Left ventricle myocardium inferior (tissue), 1 donor: ENCODE data around the gene GIMAP2. TPM values are rescaled to one million over a fixed set of nuclear protein-coding genes. Genes with fewer than 3 reads are reported as not detected.

Source experiments
- DNase-seq: peaks from one replicate; pipeline ENCODE4 v3.0.0-alpha.2; 2020
- H3K27ac ChIP-seq: fragments of 200-600 bp; replicated peaks from 2 replicates; pipeline ENCODE4 v1.8.0; 2021
- H3K27me3 ChIP-seq: fragments of 200-600 bp; 2 replicates; pipeline ENCODE4 v1.8.0; 2021; ENCODE audit warnings: low read depth
- H3K36me3 ChIP-seq: fragments of 200-600 bp; 2 replicates; pipeline ENCODE4 v1.8.0; 2021
- H3K4me1 ChIP-seq: fragments of 200-600 bp; 2 replicates; pipeline ENCODE4 v1.8.0; 2021
- H3K4me3 ChIP-seq: fragments of 200-600 bp; 2 replicates; pipeline ENCODE4 v1.8.0; 2021; ENCODE audit warnings: mild to moderate bottlenecking, moderate library complexity
- H3K9me3 ChIP-seq: fragments of 200-600 bp; replicated peaks from 2 replicates; pipeline ENCODE4 v1.8.0; 2021
- CTCF ChIP-seq: fragments of 200-600 bp; IDR thresholded peaks from 2 replicates; pipeline ENCODE4 v1.8.0; 2021; ENCODE audit warnings: antibody characterized with exemption, mild to moderate bottlenecking, borderline replicate concordance
- intact Hi-C: fragments of 100-400 bp; cut with micrococcal nuclease; formaldehyde crosslinking; loops from one replicate; pipeline ENCODE4 v1.11.0; 2022
- total RNA-seq: library from RNA; stranded (reverse); fragmentation: NEBNext Ultra II Directional; extraction: Animal tissue kit (Norgen Biotek cat#: 25700); gene quantifications from one replicate; pipeline ENCODE4 v1.2.1, GENCODE V29; 2021
- donor health status: DM: no; HTN: yes; CAD: no; lungs with severe emphysema.

The GIMAP2 gene
- total RNA-seq, 1 donor from 2014 or later = 5.0 TPM

DNA sequence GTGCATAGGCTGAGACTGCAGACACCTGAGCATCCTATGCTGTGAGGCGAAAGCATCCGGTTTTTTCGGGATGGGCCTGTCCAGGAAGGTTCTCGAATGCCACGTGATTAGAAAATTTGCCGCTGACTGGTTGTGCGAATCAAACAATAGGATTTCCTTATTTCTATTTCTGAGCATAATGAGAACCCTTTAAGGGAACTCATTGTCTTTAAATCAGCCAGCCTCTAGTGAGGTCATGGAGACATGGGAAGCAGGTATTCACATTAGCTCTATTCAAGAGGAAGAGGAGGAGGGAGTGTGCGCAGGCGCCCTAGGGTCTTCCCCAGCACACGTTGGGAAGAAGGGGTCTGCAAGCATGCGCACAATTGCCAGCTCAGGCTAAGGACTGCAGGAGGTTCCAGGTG lies 36.5 kb downstream of the GIMAP2 start:
- Histone ChIP-seq H3K4me1 (peaks cover 40% of the 10 kb centered on the region), H3K27ac (peak overlapping the region; percentile 91), H3K27me3 (no peaks in the 10 kb centered on the region), H3K36me3 (peaks cover 33% of the 10 kb centered on the region), H3K9me3 (peaks cover 11% of the 10 kb centered on the region), H3K4me3 (peak overlapping the region; percentile 49)
- intact Hi-C loops = no loop called here
- no peak for DNase-seq
- no peak for TF ChIP-seq CTCF

DNA sequence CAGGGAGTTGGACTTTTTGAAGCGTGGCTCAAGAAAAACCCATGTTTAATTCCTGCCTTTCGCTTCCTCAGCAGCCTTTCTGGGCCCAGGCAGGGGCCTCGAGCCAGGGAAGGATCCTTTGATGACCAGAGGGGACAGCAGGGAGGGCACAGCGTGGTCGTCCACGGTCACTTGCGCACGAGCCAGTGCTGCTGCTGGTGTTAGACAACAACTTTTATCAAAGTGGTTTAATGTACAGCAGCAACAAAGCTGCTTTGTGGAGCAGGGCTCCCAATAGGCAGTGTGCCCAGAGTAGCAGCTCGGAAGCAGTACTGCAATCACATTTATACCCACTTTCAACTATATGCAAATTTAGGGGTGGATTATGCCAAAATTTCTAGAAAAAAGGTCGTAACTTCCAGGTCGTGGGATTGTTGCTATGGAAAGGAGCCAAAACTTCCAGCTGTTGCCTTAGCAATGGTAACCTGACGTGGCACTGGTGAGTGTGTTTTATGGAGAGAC lies 37.0 kb downstream of the GIMAP2 start:
- Histone ChIP-seq H3K4me3 (peak overlapping the region; percentile 49), H3K27me3 (no peaks in the 10 kb centered on the region), H3K4me1 (peaks cover 40% of the 10 kb centered on the region), H3K27ac (peak overlapping the region; percentile 91), H3K9me3 (peaks cover 14% of the 10 kb centered on the region), H3K36me3 (peaks cover 33% of the 10 kb centered on the region)
- intact Hi-C loops = no loop called here
- no peak for TF ChIP-seq CTCF
- DNase-seq = no peak

GRCh38 chr7:150723467-150723866 lies 38.0 kb downstream of the GIMAP2 start:
- Histone ChIP-seq H3K27me3 (no peaks in the 10 kb centered on the region), H3K4me1 (peaks cover 40% of the 10 kb centered on the region), H3K27ac (no peak overlapping the region), H3K36me3 (peaks cover 33% of the 10 kb centered on the region), H3K9me3 (peaks cover 24% of the 10 kb centered on the region), H3K4me3 (peak overlapping the region; percentile 49)
- TF ChIP-seq CTCF = no peak
- intact Hi-C loops = no loop called here
- no peak for DNase-seq

- TF ChIP-seq CTCF = no peak
- H3K36me3 ChIP-seq = peaks cover 3% of the 10 kb centered on the region
- intact Hi-C loops = no loop called here
- no peak overlapping the region for H3K27ac ChIP-seq
- peaks cover 14% of the 10 kb centered on the region for H3K4me1 ChIP-seq
- no peak overlapping the region for H3K4me3 ChIP-seq
- peaks cover 34% of the 10 kb centered on the region for H3K9me3 ChIP-seq
- DNase-seq = no peak
- no peaks in the 10 kb centered on the region for H3K27me3 ChIP-seq
These were observed 41.9 kb downstream of the GIMAP2 start for GRCh38 chr7:150727381-150727780.

GRCh38 chr7:150728011-150728410 lies 42.5 kb downstream of the GIMAP2 start:
- no peak overlapping the region for H3K4me3 ChIP-seq
- H3K27ac ChIP-seq = no peak overlapping the region
- no peaks in the 10 kb centered on the region for H3K36me3 ChIP-seq
- no peak for TF ChIP-seq CTCF
- peaks cover 10% of the 10 kb centered on the region for H3K4me1 ChIP-seq
- no peak for DNase-seq
- H3K9me3 ChIP-seq = peaks cover 34% of the 10 kb centered on the region
- intact Hi-C loops = no loop called here
- no peaks in the 10 kb centered on the region for H3K27me3 ChIP-seq
